ENCODE measurements around the gene CD6. TPM values are rescaled to one million over a fixed set of nuclear protein-coding genes. Genes with fewer than 3 reads are reported as not detected.
A peak's percentile ranks its signal among the peaks of the same experiment; 100 is the strongest.

Gene CD6
- total and polyA plus RNA-seq, 3 donors from 2014 or later, result 0.87 to 3.1 (median 1.6) TPM

DNA sequence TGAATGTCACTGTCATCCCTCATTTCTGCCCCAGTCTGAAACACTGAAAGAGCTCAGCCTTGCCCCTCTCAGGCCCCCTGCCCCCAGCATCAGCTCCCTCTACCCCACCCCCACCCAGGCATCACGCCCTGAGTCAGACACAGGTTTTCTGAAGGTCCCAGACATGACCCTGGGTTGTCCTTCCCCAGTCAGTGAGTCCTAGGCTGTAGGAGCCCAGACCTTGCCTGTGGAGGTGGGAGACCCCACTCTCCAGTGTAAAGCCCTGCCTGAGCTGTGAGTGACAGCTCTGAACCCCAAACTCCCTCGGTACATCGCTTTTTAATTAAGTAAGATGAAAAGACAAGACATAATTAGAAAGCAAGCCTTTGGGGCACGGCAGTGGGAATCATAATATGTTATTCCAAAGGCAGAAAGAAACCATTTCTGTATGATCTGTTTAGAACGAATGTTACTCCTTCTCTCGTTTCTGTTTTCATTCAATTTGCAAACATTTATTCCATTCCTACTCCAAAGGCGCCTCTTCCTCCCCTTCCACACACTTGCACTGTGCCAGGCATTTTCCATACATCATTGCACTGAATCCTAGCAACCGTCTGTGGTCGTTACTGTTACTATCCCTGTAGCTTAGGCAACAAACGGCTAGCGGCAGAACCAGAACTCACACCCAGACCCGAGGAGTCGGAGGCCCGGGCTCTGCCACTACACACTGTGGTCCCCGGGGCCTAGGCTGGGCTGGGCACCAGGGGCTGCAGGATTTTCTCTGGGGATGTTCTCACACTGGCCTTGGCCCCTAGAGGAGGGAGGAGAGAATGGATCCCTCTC lies 63.4 kb downstream of the CD6 start:
- no peak for DNase-seq
- Histone ChIP-seq H3K27me3 (no peaks in the 10 kb centered on the region), H3K36me3 (ENCODE audit: low read depth, missing control alignments) (no peaks in the 10 kb centered on the region), H3K9me3 (no peaks in the 10 kb centered on the region), H3K27ac (no peak overlapping the region), H3K4me3 (no peak overlapping the region), H3K4me1 (peaks cover 2% of the 10 kb centered on the region)
- TF ChIP-seq POLR2A (IDR thresholded peaks at IDR 0.05), result no peak
- TF ChIP-seq, protein P1, sequence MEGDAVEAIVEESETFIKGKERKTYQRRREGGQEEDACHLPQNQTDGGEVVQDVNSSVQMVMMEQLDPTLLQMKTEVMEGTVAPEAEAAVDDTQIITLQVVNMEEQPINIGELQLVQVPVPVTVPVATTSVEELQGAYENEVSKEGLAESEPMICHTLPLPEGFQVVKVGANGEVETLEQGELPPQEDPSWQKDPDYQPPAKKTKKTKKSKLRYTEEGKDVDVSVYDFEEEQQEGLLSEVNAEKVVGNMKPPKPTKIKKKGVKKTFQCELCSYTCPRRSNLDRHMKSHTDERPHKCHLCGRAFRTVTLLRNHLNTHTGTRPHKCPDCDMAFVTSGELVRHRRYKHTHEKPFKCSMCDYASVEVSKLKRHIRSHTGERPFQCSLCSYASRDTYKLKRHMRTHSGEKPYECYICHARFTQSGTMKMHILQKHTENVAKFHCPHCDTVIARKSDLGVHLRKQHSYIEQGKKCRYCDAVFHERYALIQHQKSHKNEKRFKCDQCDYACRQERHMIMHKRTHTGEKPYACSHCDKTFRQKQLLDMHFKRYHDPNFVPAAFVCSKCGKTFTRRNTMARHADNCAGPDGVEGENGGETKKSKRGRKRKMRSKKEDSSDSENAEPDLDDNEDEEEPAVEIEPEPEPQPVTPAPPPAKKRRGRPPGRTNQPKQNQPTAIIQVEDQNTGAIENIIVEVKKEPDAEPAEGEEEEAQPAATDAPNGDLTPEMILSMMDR (IDR thresholded peaks at IDR 0.05), result no peak
- WGBS, 2 donors, result 88 to 89% methylated on average over 15 of the region's 15 CpGs
- intact Hi-C loops (cut with DNase I; ENCODE audit: low total_unique reads), result no loop called here

DNA sequence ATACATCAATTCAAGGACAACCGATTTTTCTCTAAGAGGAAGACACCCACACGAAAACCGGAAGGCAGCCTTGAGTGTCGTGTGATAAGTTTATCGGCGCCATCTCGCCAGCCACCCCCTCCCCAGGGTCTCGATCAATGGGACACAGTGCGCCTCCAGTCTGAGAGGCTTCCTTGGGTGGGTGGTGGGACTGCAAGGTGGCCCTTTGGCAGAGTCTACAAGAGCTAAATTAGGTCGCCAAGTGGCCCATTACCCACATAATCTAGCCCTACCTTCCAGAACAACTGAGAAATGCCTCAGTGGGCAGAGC lies 64.0 kb downstream of the CD6 start:
- no peak overlapping the region for H3K4me3 ChIP-seq
- intact Hi-C loops (cut with DNase I; ENCODE audit: low total_unique reads), result no loop called here
- no peaks in the 10 kb centered on the region for H3K9me3 ChIP-seq
- H3K36me3 ChIP-seq (ENCODE audit: low read depth, missing control alignments), result no peaks in the 10 kb centered on the region
- H3K27ac ChIP-seq, result no peak overlapping the region
- no peak for DNase-seq
- H3K4me1 ChIP-seq, result peaks cover 3% of the 10 kb centered on the region
- TF ChIP-seq, protein P1 (IDR thresholded peaks at IDR 0.05), result no peak
- TF ChIP-seq POLR2A (IDR thresholded peaks at IDR 0.05), result no peak
- WGBS, 2 donors, result 74 to 93% methylated on average over 10 of the region's 10 CpGs
- no peaks in the 10 kb centered on the region for H3K27me3 ChIP-seq

DNA sequence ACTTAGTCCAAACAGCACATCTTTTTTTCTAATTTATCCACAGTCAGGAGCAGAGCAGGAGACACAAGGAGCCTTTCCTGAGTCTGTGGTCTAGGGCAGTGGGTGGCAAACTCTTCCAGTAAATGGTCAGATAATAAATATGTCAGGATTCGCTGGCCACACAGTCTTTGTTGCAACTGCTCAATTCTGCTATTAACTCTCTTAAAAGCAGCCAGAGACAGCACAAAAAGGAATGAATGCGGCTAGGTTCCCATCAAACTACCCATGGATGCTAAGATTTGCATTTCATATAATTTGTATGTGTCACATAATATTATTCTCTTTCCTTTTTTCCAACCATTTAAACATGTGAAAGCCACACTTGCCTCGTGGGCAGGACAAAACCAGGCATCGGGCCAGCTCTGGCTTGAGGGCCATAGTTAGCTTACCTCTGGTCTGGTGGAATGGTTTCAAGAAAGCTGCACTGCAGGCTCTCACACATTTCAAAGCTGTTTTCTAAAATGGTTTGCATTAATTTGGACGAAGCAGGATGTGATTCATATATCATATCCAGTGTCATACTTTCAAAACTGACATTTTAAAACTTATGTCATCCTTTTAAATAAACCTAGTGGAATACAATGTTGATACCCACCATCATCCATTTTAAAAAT lies 66.1 kb downstream of the CD6 start:
- H3K4me1 ChIP-seq, result peaks cover 11% of the 10 kb centered on the region
- no peaks in the 10 kb centered on the region for H3K9me3 ChIP-seq
- H3K27me3 ChIP-seq, result no peaks in the 10 kb centered on the region
- H3K4me3 ChIP-seq, result no peak overlapping the region
- H3K36me3 ChIP-seq (ENCODE audit: low read depth, missing control alignments), result no peaks in the 10 kb centered on the region
- 45 to 66% methylated on average over 5 of the region's 5 CpGs for WGBS, 2 donors
- peak; percentile 38 for DNase-seq
- H3K27ac ChIP-seq, result no peak overlapping the region
- TF ChIP-seq POLR2A (IDR thresholded peaks at IDR 0.05), result no peak
- TF ChIP-seq, protein P1 (IDR thresholded peaks at IDR 0.05), result no peak
- intact Hi-C loops (cut with DNase I; ENCODE audit: low total_unique reads), result no loop called here

DNA sequence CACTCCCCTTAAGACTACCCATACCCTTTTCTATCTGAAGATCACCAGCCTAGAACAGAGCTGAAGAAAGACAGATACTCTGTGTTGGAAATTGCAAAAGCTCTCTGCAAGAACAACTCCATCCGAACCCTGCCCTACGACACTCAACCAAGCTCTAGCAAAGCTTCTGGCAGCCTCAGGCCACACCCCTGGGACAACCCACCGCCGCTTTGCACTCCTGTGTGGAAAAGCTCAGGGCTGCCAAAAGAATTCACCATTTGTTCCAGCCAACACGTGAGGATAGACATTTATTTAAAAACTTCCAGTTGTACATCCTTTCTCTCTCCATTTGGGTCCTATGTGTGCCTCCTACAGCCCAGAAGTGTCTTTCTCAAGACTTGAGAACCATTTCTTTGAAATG lies 68.4 kb downstream of the CD6 start:
- WGBS, 2 donors, result 60 to 68% methylated on average over 5 of the region's 5 CpGs
- Histone ChIP-seq H3K27ac (no peak overlapping the region), H3K36me3 (ENCODE audit: low read depth, missing control alignments) (no peaks in the 10 kb centered on the region), H3K9me3 (no peaks in the 10 kb centered on the region), H3K4me3 (no peak overlapping the region), H3K4me1 (peaks cover 11% of the 10 kb centered on the region), H3K27me3 (no peaks in the 10 kb centered on the region)
- intact Hi-C loops (cut with DNase I; ENCODE audit: low total_unique reads), result no loop called here
- TF ChIP-seq, protein P1 (IDR thresholded peaks at IDR 0.05), result no peak
- no peak for TF ChIP-seq POLR2A (IDR thresholded peaks at IDR 0.05)
- no peak for DNase-seq
